Globus pallidus (tissue), 1 donor: ENCODE measurements around the gene RTL10.
A peak's percentile ranks its signal among the peaks of the same experiment; 100 is the strongest.

ENCODE experiments used
- DNase-seq: peaks from one replicate; pipeline ENCODE4 v3.0.0-alpha.2; 2015; ENCODE audit warnings: low spot score

RTL10 gene

DNA sequence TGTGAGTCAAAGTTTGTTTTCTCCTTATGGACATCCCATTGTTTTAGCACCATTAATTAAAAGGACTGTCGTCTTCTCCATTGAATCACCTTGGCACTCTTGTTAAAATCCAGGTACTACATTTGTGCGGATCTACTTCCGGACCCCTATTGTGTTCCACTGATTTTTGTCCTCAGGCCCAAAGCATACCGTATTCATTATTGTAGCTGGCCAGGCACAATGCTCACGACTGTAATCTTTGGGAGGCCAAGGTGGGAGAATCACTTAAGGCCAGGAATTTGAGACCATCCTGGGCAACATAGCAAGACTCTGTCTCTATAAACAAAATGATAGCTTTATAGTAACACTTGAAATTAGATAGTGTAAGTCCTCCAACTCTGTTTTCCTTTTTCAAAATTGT, 8.9 kb upstream of the RTL10 start:
- DNase-seq: no peak

DNA sequence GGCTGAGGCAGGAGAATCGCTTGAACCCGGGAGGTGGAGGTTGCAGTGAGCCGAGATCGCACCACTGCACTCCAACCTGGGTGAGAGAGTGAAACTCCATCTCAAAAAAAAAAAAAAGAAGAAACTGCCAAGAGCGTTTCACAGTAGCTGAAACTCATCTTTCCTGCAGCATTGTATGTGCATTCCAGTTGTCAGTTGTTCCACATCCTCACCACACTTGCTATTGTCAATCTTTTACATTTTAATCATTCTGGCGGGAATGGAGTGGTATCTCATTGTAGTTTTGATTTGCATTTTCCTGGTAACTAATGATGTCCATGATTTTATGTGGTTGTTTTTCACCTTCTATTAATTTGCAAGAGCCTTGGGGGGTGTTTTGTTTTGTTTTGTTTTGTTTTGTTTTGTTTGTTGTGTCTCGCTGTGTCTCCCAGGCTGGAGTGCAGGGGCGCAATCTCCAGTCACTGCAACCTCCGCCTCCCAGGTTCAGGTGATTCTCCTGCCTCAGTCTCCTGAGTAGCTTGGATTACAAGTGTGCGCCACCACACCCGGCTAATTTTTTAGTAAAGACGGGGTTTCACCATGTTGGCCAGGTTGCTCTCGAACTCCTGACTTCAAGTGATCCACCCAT, 8.1 kb upstream of the RTL10 start:
- DNase-seq: no peak

- no peak for DNase-seq
Observed at GRCh38 chr22:19859861-19860510, 5.3 kb upstream of the RTL10 start.

DNA sequence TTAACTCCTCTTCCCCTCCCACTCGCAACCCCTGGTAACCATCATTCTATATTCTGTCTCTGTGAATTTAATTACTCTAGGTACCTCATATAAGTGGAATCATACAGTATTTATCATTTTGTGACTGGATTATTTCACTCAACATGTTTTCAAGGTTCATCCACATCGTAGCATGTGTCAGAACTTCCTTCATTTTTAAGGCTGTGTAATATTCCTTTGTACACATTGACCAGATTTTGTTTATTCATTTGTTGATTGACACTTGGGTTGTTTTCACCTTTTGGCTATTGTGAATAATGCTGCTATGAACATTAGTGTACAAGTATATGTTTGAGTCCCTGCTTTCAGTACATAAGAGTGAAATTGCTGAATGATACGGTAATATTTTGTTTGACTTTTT, 2.7 kb upstream of the RTL10 start:
- no peak for DNase-seq

DNA sequence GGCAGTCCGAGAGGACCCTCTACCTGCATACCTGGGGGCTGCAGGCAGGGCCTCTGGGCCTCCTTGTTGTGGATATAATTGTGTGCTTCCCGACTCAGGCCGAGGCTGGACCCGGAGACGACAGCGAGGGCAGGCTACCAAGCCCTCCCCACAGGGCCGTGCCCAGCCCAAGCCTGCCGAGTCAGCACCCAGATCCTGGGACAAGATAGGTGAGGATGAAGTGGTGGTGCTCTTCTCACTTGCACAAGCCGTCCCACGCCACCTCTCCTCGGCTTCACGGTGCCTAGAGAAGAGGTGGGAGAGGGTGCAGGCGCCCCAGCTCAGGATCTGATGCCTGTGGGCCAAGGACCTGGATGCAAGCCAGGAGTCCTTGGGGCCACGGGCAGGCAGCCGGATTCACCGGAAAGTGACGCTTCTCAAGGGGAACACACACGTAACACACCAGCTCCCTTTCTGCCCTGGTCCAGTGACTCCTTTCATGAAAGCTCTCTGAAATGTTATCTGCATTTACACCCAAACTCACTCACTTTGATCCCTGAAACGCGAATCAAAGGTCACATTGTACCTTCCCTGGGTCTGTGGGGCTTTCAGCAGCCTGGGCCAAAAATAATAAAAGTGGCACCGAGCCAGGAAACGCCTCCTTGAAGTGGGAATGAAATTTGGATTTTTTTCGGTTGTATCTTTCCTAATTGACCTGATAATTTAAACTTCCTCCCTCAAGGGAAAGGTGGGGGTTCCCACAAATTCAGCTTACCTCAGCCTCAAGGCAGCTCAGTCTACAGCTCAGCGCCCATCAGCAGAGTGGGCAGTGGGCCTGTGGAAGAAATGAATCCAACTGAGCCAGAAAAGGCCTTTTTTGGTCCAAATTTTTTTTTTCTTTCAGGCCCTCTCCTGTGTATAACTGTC, 1.1 kb upstream of the RTL10 start:
- DNase-seq: peak; percentile 35

- DNase-seq: no peak
Observed at GRCh38 chr22:19853879-19854777, 546 bp downstream of the RTL10 start.

DNA sequence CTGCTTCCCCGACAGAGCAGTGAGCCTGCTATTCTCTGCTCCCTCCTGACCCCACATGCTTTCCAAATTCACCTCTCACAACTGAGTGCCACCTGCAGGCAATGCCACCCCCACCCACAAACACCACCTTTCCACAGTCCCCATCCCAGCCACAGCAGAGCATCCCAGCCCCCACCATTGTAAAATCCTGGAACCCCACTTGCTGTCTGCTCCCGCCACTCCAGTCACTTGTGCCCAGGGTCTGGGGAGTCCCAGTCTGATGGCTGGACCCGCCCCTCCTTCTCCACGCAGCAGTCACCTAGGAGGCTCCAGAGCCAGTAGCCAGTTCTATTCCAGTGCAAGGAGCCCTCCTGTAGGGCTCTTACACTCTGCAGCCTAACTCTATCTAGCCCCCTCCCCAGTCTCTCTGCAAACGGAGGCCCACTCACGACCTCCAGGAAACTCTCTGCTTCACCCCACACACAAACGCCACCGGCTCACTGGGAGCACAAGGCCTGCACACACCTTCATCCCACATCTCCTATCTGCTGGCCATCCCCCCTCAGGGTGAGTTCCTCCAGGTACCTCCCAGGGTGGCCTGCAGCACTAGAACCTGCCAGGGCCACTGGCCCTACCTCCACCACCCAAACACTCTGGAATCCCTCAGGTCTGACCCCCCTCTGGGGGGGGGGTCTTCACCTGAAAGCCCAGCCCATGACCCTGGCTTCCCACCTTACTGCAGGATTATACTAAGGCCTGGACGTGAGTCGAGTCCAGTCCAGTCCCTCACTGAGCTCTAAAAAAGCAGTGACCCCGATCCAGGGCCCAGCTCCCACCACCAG, 1.4 kb downstream of the RTL10 start:
- no peak for DNase-seq

DNA sequence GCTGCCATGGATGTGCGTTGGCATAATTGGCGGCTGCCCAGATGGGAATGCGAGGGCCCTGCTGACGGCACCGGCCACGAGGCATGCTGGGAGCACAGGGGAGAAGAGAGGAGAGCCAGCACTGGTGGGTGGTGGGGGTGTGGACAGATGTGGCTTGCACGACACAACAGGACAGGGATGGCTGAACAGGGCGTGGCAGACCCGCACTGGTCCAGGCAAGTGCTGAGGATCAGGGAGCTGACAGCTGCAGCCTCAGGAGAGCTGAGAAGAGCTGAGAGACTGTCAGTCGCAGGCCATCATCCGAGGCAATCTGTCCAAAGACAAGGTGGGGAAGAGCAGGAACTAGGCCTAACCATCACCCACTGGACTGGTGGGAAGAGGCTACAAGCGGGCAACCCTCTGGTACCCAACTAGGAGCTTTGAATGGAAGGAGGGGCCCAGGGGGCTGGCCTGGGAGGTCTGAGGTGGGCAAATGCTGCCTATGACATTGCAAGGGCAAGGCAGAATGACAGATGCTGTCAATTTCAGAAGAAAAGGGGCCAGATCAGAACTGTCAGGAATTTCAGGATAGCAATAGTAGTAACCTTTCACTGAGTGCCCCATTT, 2.4 kb downstream of the RTL10 start:
- no peak for DNase-seq

DNA sequence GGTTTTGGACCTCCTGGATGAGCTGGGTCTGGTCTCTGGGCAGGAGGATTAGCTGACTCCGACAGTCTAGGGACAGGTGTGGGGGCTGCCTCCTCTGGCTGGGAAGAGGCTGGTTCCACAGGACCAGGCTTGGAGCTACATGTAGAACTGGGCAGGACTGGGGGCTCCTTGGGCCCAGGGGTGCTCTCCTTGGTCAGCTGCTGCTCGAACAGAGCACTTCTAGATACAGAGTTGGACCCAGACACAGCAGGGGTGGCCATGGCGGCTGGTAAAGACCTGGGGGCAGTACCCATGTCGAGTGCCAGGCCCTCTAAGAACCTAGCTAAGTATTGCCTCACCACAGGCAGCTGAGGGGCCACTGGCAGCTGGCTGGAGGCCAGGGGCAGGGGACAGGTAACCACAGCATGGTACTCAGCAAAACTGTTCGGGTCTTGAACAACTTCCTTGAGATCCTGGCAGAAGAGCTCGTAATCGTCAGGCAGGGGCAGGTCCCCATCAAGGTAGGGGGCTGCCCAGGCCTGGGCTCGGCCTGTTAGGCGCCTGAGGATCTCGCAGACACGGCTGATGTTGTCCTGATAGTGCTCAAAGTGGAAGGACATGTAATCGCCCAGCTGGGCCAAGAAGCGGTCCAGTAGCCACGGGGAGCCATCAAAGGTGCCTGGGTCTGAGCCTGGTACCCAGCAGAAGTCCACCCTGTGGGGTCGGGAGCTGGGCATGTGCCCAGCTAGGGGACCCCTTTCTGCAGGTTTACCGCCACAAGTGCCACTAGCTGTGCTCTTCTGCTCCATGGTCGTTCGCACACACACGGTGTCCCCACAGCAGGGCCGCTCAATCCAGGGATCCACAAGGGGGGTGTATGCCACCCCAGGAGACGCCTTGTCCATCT, 3.1 kb downstream of the RTL10 start:
- DNase-seq: no peak

DNA sequence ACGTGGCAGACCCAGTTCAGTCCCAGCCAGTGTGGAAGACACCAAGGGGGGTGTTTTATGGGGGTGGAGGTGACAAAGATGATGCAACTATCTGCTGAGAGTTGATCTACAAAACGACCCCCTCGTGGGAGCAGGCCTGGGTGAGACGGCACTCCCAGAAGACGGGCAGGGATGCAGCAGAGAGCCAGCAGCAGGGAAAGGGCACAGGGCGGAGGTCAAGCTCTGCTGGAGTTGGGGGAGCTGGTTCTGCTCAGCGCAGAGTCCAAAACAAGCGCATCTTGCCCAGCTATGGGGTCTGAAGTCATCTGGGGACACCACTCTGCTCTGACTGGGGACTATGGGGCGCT, 3.9 kb downstream of the RTL10 start:
- DNase-seq: no peak

GRCh38 chr22:19849835-19850762, 4.6 kb downstream of the RTL10 start:
- no peak for DNase-seq

- no peak for DNase-seq
Observed at GRCh38 chr22:19848298-19849224, 6.1 kb downstream of the RTL10 start.

- no peak for DNase-seq
Observed at GRCh38 chr22:19847345-19847632, 7.4 kb downstream of the RTL10 start.

- DNase-seq: no peak
Observed at GRCh38 chr22:19846620-19847344, 7.9 kb downstream of the RTL10 start.

DNA sequence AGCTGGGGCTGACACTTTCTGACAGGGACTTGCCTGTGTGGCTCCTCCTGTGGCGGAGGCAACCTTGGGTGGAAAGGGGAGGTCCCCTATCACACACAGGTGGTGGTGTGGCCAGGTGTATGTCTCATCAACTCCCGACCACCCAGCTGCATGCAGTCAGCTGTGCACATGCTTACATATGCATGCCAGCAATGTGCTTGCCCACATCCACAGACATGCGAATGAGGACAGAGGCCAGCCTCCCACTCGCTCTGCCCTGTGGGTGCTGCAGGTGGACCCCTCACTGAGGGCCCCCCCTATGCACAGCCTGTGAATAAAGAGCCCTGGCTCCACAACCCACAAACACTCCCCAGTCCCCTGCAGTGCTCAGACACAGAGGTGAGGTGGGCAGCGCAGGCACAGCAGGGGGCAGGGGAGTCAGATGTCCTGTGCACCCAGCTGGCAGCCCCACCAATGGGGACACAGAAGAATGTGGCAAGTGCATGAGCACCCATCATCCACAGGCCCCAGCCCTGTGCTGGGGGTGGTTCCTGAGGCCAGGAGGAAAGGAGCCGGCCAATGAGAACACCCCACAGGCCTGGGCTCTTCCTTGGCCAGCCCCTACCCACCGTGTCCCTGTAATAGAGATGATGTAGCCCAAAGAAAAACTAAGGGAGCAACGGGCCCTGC, 9.5 kb downstream of the RTL10 start:
- no peak for DNase-seq

DNA sequence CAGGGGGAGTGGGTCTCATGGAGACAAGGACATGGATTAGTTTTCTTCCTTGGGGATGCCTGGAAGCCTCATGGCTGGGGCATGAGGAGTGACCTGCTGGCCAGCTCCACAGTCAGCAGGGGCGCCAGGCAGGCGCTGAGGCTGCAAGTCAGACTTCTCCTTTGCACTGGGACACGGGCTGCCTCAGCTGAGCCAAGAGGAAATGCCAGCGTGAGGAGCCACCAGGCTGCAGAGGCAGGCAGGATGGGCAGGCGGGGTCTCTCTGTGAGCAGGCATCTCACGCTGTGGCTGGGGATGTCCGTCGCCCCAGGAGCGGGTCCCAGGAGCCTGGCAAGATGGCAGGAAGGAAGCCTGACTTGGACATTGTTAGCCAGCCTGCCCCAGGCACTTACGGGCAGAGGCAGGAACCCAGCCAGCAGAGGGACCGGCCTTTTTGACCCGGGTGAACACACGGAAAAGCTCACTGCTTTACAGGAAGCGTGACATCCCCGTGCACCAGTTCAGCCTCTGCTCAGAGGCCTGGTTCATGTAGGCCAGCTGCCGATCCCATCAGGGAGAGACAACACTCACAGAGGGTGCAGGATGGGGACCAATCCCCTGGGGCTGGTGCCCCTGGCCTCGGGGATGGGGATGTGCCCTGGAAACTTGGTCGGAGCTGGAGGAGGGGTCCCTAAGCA, 10.2 kb downstream of the RTL10 start:
- DNase-seq: peak; percentile 31
